ENCODE results near the gene ATG16L1.
A peak's percentile ranks its signal among the peaks of the same experiment; 100 is the strongest.

The ATG16L1 gene

GRCh38 chr2:233270951-233271350, 19.5 kb downstream of the ATG16L1 start:
- Mint-ChIP-seq H3K27ac (peak overlapping the region; percentile 95 to 97), H3K4me3 (peak overlapping the region; percentile 53 to 75), H3K27me3 (no peaks in the 10 kb centered on the region), H3K36me3 (ENCODE audit: insufficient read depth) (peaks cover 76% of the 10 kb centered on the region), H3K4me1 (ENCODE audit: low read depth in 2 of 2) (peaks cover 52 to 81% of the 10 kb centered on the region in 2 donors), H3K9me3 (no peaks in the 10 kb centered on the region)
- ATAC-seq (replicated peaks) (no peak), DNase-seq (no peak)

- Mint-ChIP-seq H3K27me3 (no peaks in the 10 kb centered on the region), H3K4me1 (ENCODE audit: low read depth in 2 of 2) (peaks cover 48 to 78% of the 10 kb centered on the region in 2 donors), H3K9me3 (no peaks in the 10 kb centered on the region), H3K4me3 (peak overlapping the region; percentile 29 to 53), H3K27ac (peak overlapping the region; percentile 95 to 97), H3K36me3 (ENCODE audit: insufficient read depth) (peaks cover 78% of the 10 kb centered on the region)
- no peak for ATAC-seq (replicated peaks)
- DNase-seq: no peak
These were observed 20.2 kb downstream of the ATG16L1 start for GRCh38 chr2:233271693-233272092.

GRCh38 chr2:233273120-233273519, 21.6 kb downstream of the ATG16L1 start:
- H3K27me3 Mint-ChIP-seq: no peaks in the 10 kb centered on the region
- H3K4me1 Mint-ChIP-seq (ENCODE audit: low read depth in 2 of 2): peaks cover 37 to 65% of the 10 kb centered on the region in 2 donors
- H3K27ac Mint-ChIP-seq: peak overlapping the region; percentile 68 to 97
- DNase-seq (no peak), ATAC-seq (replicated peaks) (no peak)
- H3K36me3 Mint-ChIP-seq (ENCODE audit: insufficient read depth): peaks cover 84% of the 10 kb centered on the region
- no peaks in the 10 kb centered on the region for H3K9me3 Mint-ChIP-seq
- no peak overlapping the region for H3K4me3 Mint-ChIP-seq

- Mint-ChIP-seq H3K27me3 (no peaks in the 10 kb centered on the region), H3K27ac (peak overlapping the region; percentile 41 to 42), H3K36me3 (ENCODE audit: insufficient read depth) (peaks cover 92% of the 10 kb centered on the region), H3K4me3 (no peak overlapping the region), H3K9me3 (no peaks in the 10 kb centered on the region), H3K4me1 (ENCODE audit: low read depth in 2 of 2) (peaks cover 22 to 48% of the 10 kb centered on the region in 2 donors)
- ATAC-seq (replicated peaks): no peak
- no peak for DNase-seq
These were observed 23.8 kb downstream of the ATG16L1 start for GRCh38 chr2:233275223-233275622.

DNA sequence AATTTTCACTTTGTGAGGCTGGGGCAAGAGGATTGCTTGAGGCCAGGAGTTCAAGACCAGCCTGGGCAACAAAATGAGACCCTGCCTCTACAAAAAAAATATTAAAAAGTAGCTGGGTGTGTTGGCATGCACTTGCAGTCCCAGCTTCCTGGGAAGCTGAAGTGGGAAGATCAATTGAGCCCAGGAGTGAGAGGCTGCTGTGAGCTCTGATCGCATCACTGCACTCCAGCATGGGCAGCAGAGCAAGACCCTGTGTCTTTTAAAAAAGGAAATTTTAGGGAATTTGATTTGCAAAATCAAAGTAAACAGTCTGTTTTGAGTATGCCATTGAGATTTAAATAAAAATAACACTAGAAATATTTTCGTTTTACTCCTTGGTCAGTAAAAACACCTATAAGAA, 27.4 kb downstream of the ATG16L1 start:
- DNase-seq: no peak
- H3K27ac Mint-ChIP-seq: peak overlapping the region in 1 of 2 donors; percentile 49
- ATAC-seq (replicated peaks): no peak
- H3K4me1 Mint-ChIP-seq (ENCODE audit: low read depth in 2 of 2): peaks cover 21 to 39% of the 10 kb centered on the region in 2 donors
- H3K36me3 Mint-ChIP-seq (ENCODE audit: insufficient read depth): peaks cover 97% of the 10 kb centered on the region
- no peaks in the 10 kb centered on the region for H3K9me3 Mint-ChIP-seq
- H3K27me3 Mint-ChIP-seq: no peaks in the 10 kb centered on the region
- no peak overlapping the region for H3K4me3 Mint-ChIP-seq

DNA sequence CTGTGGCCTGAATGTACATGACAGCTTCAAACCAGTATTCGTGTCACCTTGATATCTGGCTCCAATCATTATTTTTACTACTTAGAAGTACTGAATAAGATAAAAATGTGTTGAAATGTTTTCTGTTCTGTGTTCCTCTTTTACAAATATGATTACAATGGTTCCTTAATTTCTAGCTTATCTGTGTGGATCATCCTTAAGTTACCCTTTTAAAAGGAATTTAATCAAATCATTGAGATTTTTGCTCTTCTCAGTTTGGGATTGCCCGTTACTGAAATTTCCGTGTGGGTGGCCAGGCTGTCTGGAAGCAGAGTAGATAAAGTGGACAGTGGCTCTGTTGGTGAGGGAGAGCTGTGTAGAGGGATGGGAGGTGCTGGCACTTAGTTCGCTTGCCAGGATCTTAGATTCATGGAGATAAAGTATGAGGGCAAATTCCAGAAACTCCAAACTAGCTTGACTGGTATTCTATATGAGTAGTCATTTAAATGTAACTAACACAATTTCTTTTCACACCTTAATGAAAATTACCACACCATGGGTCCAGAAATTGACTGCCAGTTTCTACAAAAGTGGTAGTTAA, 28.7 kb downstream of the ATG16L1 start:
- peaks cover 21 to 40% of the 10 kb centered on the region in 2 donors for H3K4me1 Mint-ChIP-seq (ENCODE audit: low read depth in 2 of 2)
- H3K27ac Mint-ChIP-seq: peak overlapping the region; percentile 24 to 82
- ATAC-seq (replicated peaks) (no peak), DNase-seq (no peak)
- H3K9me3 Mint-ChIP-seq: no peaks in the 10 kb centered on the region
- H3K36me3 Mint-ChIP-seq (ENCODE audit: insufficient read depth): peaks cover 97% of the 10 kb centered on the region
- no peak overlapping the region for H3K4me3 Mint-ChIP-seq
- H3K27me3 Mint-ChIP-seq: no peaks in the 10 kb centered on the region

GRCh38 chr2:233281553-233281952, 30.1 kb downstream of the ATG16L1 start:
- Mint-ChIP-seq H3K4me3 (peak overlapping the region in 1 of 2 donors; percentile 4), H3K36me3 (ENCODE audit: insufficient read depth) (peaks cover 100% of the 10 kb centered on the region), H3K4me1 (ENCODE audit: low read depth in 2 of 2) (peaks cover 20 to 37% of the 10 kb centered on the region in 2 donors), H3K27me3 (no peaks in the 10 kb centered on the region), H3K27ac (peak overlapping the region; percentile 24 to 29), H3K9me3 (no peaks in the 10 kb centered on the region)
- ATAC-seq (replicated peaks) (no peak), DNase-seq (no peak)

- peak; percentile 74 for ATAC-seq (replicated peaks)
- DNase-seq: peak in 1 of 3 experiments; percentile 8
- Mint-ChIP-seq H3K27me3 (no peaks in the 10 kb centered on the region), H3K4me1 (ENCODE audit: low read depth in 2 of 2) (peaks cover 20 to 41% of the 10 kb centered on the region in 2 donors), H3K4me3 (peak overlapping the region; percentile 0 to 4), H3K9me3 (no peaks in the 10 kb centered on the region), H3K36me3 (ENCODE audit: insufficient read depth) (peaks cover 100% of the 10 kb centered on the region), H3K27ac (peak overlapping the region; percentile 1 to 24)
These were observed 30.6 kb downstream of the ATG16L1 start for GRCh38 chr2:233281992-233282603.

DNA sequence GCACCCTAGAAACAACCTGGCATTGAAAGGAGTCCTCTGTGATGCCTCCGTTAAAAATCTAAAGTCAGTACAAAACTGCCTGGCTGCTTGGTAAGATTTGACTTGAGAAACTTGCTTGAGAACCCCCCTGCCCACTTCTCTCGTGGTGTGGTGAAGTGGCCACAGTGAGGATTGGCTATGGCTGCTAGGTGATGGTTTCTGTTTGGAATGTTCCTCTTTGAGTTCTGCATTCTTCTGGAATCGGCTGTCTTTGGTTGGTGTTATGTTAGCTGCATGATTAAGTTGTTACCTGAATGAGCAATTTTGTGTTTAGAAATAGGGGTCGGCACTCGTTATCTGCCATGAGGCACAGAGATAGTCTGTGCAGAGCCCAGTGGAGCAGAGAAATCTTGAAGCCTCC, 34.4 kb downstream of the ATG16L1 start:
- no peak for ATAC-seq (replicated peaks)
- H3K27ac Mint-ChIP-seq: peak overlapping the region in 1 of 2 donors; percentile 51
- H3K27me3 Mint-ChIP-seq: no peaks in the 10 kb centered on the region
- H3K4me3 Mint-ChIP-seq: no peak overlapping the region
- peaks cover 97% of the 10 kb centered on the region for H3K36me3 Mint-ChIP-seq (ENCODE audit: insufficient read depth)
- DNase-seq: no peak
- no peaks in the 10 kb centered on the region for H3K9me3 Mint-ChIP-seq
- peaks cover 22 to 46% of the 10 kb centered on the region in 2 donors for H3K4me1 Mint-ChIP-seq (ENCODE audit: low read depth in 2 of 2)

DNA sequence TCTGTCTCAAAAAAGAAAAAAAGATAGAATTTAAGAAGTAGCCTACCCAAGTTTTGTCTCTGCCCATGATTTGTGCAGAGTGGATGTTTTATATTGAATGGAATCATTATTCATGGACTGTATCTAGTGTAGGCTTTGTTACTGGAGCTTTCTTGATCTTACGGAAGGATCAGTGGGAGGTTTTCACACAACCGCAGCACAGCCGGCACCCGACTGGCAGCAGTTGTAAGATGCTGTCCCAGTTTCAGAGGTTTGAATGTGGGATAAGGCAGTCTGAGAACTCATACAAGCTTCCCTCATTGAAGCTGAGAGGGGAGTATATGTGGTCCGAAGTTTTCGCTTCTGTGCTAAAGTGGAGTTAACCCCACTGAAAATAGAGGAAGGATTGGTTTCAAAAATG, 36.4 kb downstream of the ATG16L1 start:
- DNase-seq (no peak), ATAC-seq (replicated peaks) (no peak)
- Mint-ChIP-seq H3K27ac (peak overlapping the region; percentile 54 to 73), H3K9me3 (no peaks in the 10 kb centered on the region), H3K4me3 (no peak overlapping the region), H3K36me3 (ENCODE audit: insufficient read depth) (peaks cover 97% of the 10 kb centered on the region), H3K4me1 (ENCODE audit: low read depth in 2 of 2) (peaks cover 10 to 30% of the 10 kb centered on the region in 2 donors), H3K27me3 (no peaks in the 10 kb centered on the region)

DNA sequence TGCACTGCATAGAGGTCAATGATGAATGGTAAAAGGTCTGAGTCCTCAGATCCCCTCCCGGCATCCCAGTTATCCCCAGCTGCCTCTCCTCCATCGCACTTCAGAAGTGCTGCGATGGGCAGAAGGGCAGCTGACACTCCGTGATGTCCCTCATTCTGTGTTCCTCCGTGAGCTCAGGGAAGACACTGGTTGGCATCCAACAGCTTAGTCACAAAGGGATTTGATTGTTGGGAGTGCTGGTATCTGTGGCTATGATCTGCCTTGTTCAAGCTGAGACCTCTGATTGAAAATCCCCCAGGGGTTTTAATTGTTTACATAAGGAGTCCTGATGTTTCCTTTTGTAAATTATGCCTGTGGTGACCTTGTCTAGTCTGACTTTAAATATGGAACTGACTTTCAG, 37.2 kb downstream of the ATG16L1 start:
- H3K27ac Mint-ChIP-seq: peak overlapping the region; percentile 25 to 73
- DNase-seq (no peak), ATAC-seq (replicated peaks) (no peak)

DNA sequence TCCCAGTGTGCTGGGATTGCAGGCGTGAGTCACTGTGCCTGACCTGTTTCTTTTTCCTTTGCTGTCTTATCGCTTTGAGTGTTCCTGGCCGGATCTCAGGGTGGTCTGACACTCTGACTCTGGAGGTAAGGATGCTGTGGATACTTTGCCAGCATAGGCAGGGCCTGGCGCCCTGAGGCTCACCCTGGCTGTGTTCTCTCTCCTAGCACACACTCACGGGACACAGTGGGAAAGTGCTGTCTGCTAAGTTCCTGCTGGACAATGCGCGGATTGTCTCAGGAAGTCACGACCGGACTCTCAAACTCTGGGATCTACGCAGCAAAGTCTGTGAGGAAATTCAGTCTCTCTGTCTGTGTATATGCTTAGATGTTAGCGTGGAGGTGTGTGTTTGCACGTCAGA, 38.2 kb downstream of the ATG16L1 start:
- Mint-ChIP-seq H3K4me1 (ENCODE audit: low read depth in 2 of 2) (peaks cover 11 to 30% of the 10 kb centered on the region in 2 donors), H3K27ac (peak overlapping the region in 1 of 2 donors; percentile 89)
- no peak for DNase-seq

More for the DNA sequence above, 37.2 kb downstream of the ATG16L1 start:
- Mint-ChIP-seq H3K9me3 (no peaks in the 10 kb centered on the region), H3K4me1 (ENCODE audit: low read depth in 2 of 2) (peaks cover 8 to 31% of the 10 kb centered on the region in 2 donors), H3K4me3 (no peak overlapping the region), H3K27me3 (no peaks in the 10 kb centered on the region), H3K36me3 (ENCODE audit: insufficient read depth) (peaks cover 97% of the 10 kb centered on the region)

DNA sequence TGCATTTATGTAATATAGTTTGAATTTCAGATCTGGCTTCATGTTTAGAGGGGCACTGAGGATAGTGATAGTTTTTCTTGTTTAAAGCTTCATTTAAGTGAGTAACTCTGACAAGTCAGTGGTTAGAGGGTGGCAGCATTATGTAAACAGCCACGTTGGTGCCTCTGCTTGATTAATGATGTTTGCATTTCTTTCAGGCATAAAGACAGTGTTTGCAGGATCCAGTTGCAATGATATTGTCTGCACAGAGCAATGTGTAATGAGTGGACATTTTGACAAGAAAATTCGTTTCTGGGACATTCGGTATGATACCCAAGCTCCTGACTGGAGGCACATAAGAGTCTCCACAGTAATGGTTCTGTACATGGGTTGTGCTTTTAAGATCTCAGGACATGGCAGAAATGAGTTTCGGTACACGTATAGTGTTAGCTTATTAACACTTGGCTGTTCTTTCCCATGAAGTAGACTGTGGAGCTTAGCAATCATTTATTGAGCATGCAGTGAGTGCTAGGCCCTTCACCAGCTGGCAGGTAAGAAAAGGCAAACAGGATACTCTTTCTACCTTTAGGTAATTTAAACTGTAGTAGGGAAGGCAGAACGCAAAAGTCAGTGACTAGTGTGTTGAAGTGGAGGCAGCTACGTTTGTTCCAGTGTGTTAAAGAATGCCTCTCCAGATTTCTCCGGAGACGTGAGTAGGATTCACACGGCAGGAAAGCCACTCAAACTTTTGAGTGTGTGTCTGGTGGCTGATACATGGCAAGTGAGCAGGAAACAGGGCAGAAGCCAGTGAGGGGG, 38.8 kb downstream of the ATG16L1 start:
- no peak overlapping the region for H3K4me3 Mint-ChIP-seq
- ATAC-seq (replicated peaks): no peak
- H3K27me3 Mint-ChIP-seq: no peaks in the 10 kb centered on the region
- peak overlapping the region; percentile 77 to 89 for H3K27ac Mint-ChIP-seq
- DNase-seq: no peak
- peaks cover 7 to 24% of the 10 kb centered on the region in 2 donors for H3K4me1 Mint-ChIP-seq (ENCODE audit: low read depth in 2 of 2)
- H3K9me3 Mint-ChIP-seq: no peaks in the 10 kb centered on the region
- H3K36me3 Mint-ChIP-seq (ENCODE audit: insufficient read depth): peaks cover 97% of the 10 kb centered on the region

More for the DNA sequence above, 38.2 kb downstream of the ATG16L1 start:
- Mint-ChIP-seq H3K9me3 (no peaks in the 10 kb centered on the region), H3K4me3 (no peak overlapping the region), H3K27me3 (no peaks in the 10 kb centered on the region), H3K36me3 (ENCODE audit: insufficient read depth) (peaks cover 97% of the 10 kb centered on the region)
- no peak for ATAC-seq (replicated peaks)
